K562 (cell line): ENCODE measurements around the gene ATP5F1C. TPM values are rescaled to one million over a fixed set of nuclear protein-coding genes. Genes with fewer than 3 reads are reported as not detected.
A peak's percentile ranks its signal among the peaks of the same experiment; 100 is the strongest.

Source experiments
- CBFA2T3 ChIP-seq: fragments of 450-650 bp; IDR thresholded peaks from 2 replicates; pipeline ENCODE4 v1.6.1; 2017
- CREM ChIP-seq: IDR thresholded peaks from 2 replicates; pipeline ENCODE4 v1.6.1; 2014; ENCODE audit warnings: antibody characterized with exemption, low read depth
- FOXA1 ChIP-seq: fragments of 450-650 bp; IDR thresholded peaks from 2 replicates; pipeline ENCODE4 v1.6.1; 2016; ENCODE audit warnings: mild to moderate bottlenecking, borderline replicate concordance
- HSF4 ChIP-seq: fragments of 250-450 bp; sonication (Bioruptor Pico); IDR thresholded peaks from 2 replicates; pipeline ENCODE4 v2.1.2; 2022; ENCODE audit warnings: mild to moderate bottlenecking, moderate library complexity, borderline replicate concordance
- POLR2AphosphoS5 ChIP-seq: IDR thresholded peaks from 2 replicates; pipeline ENCODE4 v1.6.1; 2011; ENCODE audit warnings: mild to moderate bottlenecking, low read depth, low read length, moderate library complexity; ENCODE audit not compliant: control insufficient read depth, insufficient read depth
- POLR2B ChIP-seq: fragments of 450-650 bp; IDR thresholded peaks from 2 replicates; pipeline ENCODE4 v1.6.1; 2018; ENCODE audit warnings: low read depth; ENCODE audit not compliant: partially characterized antibody
- SMARCE1 ChIP-seq: fragments of 450-650 bp; IDR thresholded peaks from 2 replicates; pipeline ENCODE4 v1.7.1; 2016; ENCODE audit warnings: mild to moderate bottlenecking
- TCF7 ChIP-seq: sonication (generic); IDR thresholded peaks from 2 replicates; pipeline ENCODE4 v1.6.1; 2016; ENCODE audit warnings: antibody characterized with exemption, borderline replicate concordance
- THAP7 ChIP-seq: fragments of 250-450 bp; sonication (Bioruptor Pico); IDR thresholded peaks from 2 replicates; pipeline ENCODE4 v1.5.0; 2021
- ZBED1 ChIP-seq: IDR thresholded peaks from 2 replicates; pipeline ENCODE4 v1.6.1; 2014
- ZKSCAN8 ChIP-seq: fragments of 200-800 bp; sonication (Bioruptor generic); IDR thresholded peaks from 2 replicates; pipeline ENCODE4 v1.6.1; 2016; ENCODE audit warnings: missing genetic modification characterization, missing compliant biosample characterization
- polyA plus RNA-seq, 8 experiments: library from polyadenylated mRNA; depleted of rRNA in 4 of 8; stranded (reverse) in 5 of 8; unstranded in 3 of 8; fragments of >200 nt; fragmentation: Nextera tagmentation in 2 of 8; fragmentation: Illumina TruSeq in 1 of 8; extraction: Ambion mirVana in 2 of 8; extraction: Trizol in 1 of 8; gene quantifications; 2 replicates each; pipeline versions ENCODE4 v1.2.1 to v1.2.3, GENCODE V29; 2011 to 2014; ENCODE audit warnings: inconsistent platforms in 1 of 8, missing spikeins in 1 of 8
- total RNA-seq, 7 experiments: library from RNA; depleted of rRNA in 6 of 7; stranded (reverse); fragments of >200 nt in 6 of 7; fragmentation: Illumina TruSeq in 2 of 7; extraction: Trizol in 2 of 7; gene quantifications; 2 replicates each; pipeline versions ENCODE4 v1.2.1 to v1.2.3, GENCODE V29; 2011 to 2021; ENCODE audit warnings: low replicate concordance in 1 of 7

The ATP5F1C gene
- total and polyA plus RNA-seq, 9 of the 15 experiments (the other 6 are each of a cell fraction or from before 2014, with no cell fraction given), result 389 to 1,475 (median 559) TPM

- TF ChIP-seq POLR2AphosphoS5 (peak; percentile 85; the same call in 1 of the 2 replicates), POLR2B (peak; percentile 92), ZKSCAN8 (CRISPR knock-in tag) (no peak), FOXA1 (no peak), CBFA2T3 (peak; percentile 44), HSF4 (CRISPR knock-in tag) (no peak), ZBED1 (peak; percentile 53; the same call in 1 of the 2 replicates), SMARCE1 (0 out of 2 replicates have a peak, but pooled peaks have one; percentile 20), TCF7 (0 out of 2 replicates have a peak, but pooled peaks have one; percentile 44), THAP7 (CRISPR knock-in tag) (no peak), CREM (peak; percentile 80)
Observed at GRCh38 chr10:7818295-7819120, 30.5 kb downstream of the ATP5F1C start, which contains the start of gene TAF3 (continued).
